Pancreas (tissue), 10 donors: Measurements from ENCODE around the gene FITM2. TPM values are rescaled to one million over a fixed set of nuclear protein-coding genes. Genes with fewer than 3 reads are reported as not detected.

Experiments
- ATAC-seq, 4 donors: fragments of 200-7000 bp; cut with Tn5 transposase; one replicate each; pipeline versions ENCODE4 v1.8.0 to v1.9.1; 2020; ENCODE audit warnings: mild to moderate bottlenecking in 4 of 4, moderate library complexity in 4 of 4
- DNase-seq, 6 donors: peaks; one replicate each; pipeline ENCODE4 v3.0.0-alpha.2; 2020
- FAIRE-seq: peaks from 2 replicates; lab custom pipeline; 2012; peaks lifted over from hg19 to GRCh38; lab: Jason Lieb, UNC
- H3K27ac ChIP-seq, 4 donors: fragments of 200-600 bp; sonication (generic); 1 replicate in 3 of 4; 2 replicates in 1 of 4; pipeline versions ENCODE4 v1.5.0 to v1.8.0; 2020
- H3K27me3 ChIP-seq, 4 donors: fragments of 200-600 bp; one replicate each; pipeline ENCODE4 v1.8.0; 2021
- H3K36me3 ChIP-seq, 3 donors: fragments of 200-600 bp; sonication (generic) in 1 of 3; one replicate each; pipeline versions ENCODE4 v1.5.0 to v1.8.0; 2020 to 2021
- H3K4me1 ChIP-seq, 3 donors: fragments of 200-600 bp; one replicate each; pipeline ENCODE4 v1.8.0; 2021
- H3K4me3 ChIP-seq, 4 donors: fragments of 200-600 bp; sonication (generic) in 2 of 4; one replicate each; pipeline versions ENCODE4 v1.5.0 to v1.8.0; 2020 to 2021
- H3K9me3 ChIP-seq, 4 donors: fragments of 200-600 bp; one replicate each; pipeline ENCODE4 v1.8.0; 2021
- CTCF ChIP-seq, 4 donors: fragments of 200-600 bp; sonication (generic) in 3 of 4; IDR thresholded peaks; one replicate each; pipeline versions ENCODE4 v1.5.0 to v1.8.0; 2021; ENCODE audit warnings: antibody characterized with exemption in 4 of 4
- WGBS, 2 donors: extraction: QIAGEN DNeasy Blood & Tissue Kit; methylation state at CpG; one replicate each; pipeline ENCODE4 v1.1.7; 2013; 5-methylcytosine and 5-hydroxymethylcytosine counted together
- intact Hi-C, 3 donors: fragments of 100-400 bp; cut with DNase I; formaldehyde crosslinking; loops; one replicate each; pipeline versions ENCODE4 v1.11.1 to v1.14.2; 2022
- polyA plus RNA-seq, 2 donors: library from polyadenylated mRNA; stranded (reverse); fragments of 200-250 nt; gene quantifications; one replicate each; pipeline ENCODE4 v1.2.3, GENCODE V29; 2013
- total RNA-seq, 6 donors: library from RNA; stranded (reverse); fragmentation: NEBNext Ultra II Directional in 4 of 6; extraction: Animal tissue kit (Norgen Biotek cat#: 25700) in 4 of 6; gene quantifications; one replicate each; pipeline versions ENCODE4 v1.2.1 to v1.2.4, GENCODE V29; 2021 to 2023
- donor health status: healthy with polysubstance abuse.
- donor health status: DM: no; HTN: no; CAD: no; lungs with moderate emphysema.
- donor health status: DM: no; HTN: no; CAD: no.
- donor health status: control.
- donor health status: control.
- donor health status: Bipolar disorder and iron deficiency.
- donor health status: DM: yes; HTN: yes; CAD: no.
- donor health status: DM: no; HTN: no; CAD: no.
- donor health status: DM: no; HTN: no; CAD: no.
- donor health status: DM: yes; HTN: yes; CAD: no.

The FITM2 gene
- total and polyA plus RNA-seq, 8 donors, result 2.0 to 7.4 (median 5.7) TPM

GRCh38 chr20:44280387-44280786 is 30.6 kb downstream of the FITM2 start:
- DNase-seq (no peak), FAIRE-seq (no peak), ATAC-seq (no peak)
- Histone ChIP-seq H3K36me3 (no peaks in the 10 kb centered on the region), H3K9me3 (no peaks in the 10 kb centered on the region), H3K27me3 (no peaks in the 10 kb centered on the region), H3K4me3 (no peak overlapping the region), H3K27ac (no peak overlapping the region), H3K4me1 (no peaks in the 10 kb centered on the region)
- intact Hi-C loops, result no loop called here
- TF ChIP-seq CTCF (IDR thresholded peaks at IDR 0.05), result no peak
- WGBS, 2 donors, result 98 to 100% methylated on average over 2 of the region's 2 CpGs

DNA sequence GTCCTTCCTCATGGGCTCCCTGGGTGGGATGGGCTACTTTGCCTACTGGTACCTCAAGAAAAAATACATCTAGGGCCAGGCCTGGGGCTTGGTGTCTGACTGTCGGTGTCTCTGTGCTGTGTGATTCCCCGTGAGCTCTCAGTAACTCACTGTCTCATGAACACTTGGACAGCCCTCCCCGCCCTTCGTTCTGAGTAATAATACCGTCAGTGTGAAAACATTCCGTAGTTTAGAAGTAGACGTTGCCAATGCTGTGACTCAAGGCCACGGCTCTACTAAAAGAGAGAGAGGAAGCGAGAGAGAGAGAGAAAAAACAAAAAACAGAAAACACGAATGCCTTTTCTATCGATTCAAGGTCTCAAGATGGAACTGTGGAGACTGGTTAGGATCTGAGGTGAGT is 31.8 kb downstream of the FITM2 start:
- Histone ChIP-seq H3K4me3 (no peak overlapping the region), H3K9me3 (no peaks in the 10 kb centered on the region), H3K4me1 (no peaks in the 10 kb centered on the region), H3K27me3 (no peaks in the 10 kb centered on the region), H3K36me3 (no peaks in the 10 kb centered on the region), H3K27ac (no peak overlapping the region)
- WGBS, 2 donors, result 85 to 87% methylated on average over 11 of the region's 11 CpGs
- ATAC-seq (no peak), FAIRE-seq (no peak), DNase-seq (no peak)
- intact Hi-C loops, result no loop called here
- TF ChIP-seq CTCF (IDR thresholded peaks at IDR 0.05), result no peak

DNA sequence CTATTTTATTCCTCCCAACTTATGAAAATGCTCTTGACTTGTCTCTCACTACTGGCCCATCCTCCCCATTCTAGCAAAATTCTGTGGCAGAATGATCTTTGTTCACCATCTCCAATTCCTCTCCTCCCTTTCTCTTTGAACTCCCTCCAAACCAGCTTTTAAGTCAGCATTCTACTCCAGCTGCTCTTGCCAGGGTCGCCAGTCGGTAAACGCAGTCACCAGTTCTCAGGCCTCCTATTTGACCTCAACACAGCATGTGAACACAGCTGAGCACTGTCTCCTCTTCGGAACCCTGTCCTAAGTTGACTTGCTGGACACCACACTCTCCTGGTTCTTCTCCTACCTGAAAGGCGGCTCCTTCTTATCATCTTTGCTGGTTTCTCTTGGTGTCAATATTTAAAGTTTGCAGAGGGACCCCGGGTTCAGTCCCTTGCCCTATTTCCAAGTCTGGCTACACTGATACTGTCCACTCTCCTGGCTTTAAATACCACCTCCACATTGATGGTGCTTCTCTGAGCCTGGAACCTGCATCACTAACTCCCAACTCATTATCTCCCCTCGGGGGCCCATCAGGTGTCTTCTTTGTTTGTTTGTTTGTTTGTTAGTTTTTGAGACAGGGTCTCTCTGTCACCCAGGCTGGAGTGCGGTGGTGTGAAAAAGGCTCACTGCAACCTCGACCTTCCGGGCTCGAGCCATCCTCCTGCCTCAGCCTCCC is 36.5 kb downstream of the FITM2 start:
- DNase-seq (no peak), ATAC-seq (no peak), FAIRE-seq (no peak)
- H3K36me3 ChIP-seq, result no peaks in the 10 kb centered on the region
- H3K27ac ChIP-seq, result no peak overlapping the region
- no peak for TF ChIP-seq CTCF (IDR thresholded peaks at IDR 0.05)
- H3K4me3 ChIP-seq, result no peak overlapping the region
- H3K4me1 ChIP-seq, result no peaks in the 10 kb centered on the region
- H3K27me3 ChIP-seq, result no peaks in the 10 kb centered on the region
- WGBS, 2 donors, result 73 to 77% methylated on average over 11 of the region's 11 CpGs
- intact Hi-C loops, result no loop called here
- H3K9me3 ChIP-seq, result no peaks in the 10 kb centered on the region

DNA sequence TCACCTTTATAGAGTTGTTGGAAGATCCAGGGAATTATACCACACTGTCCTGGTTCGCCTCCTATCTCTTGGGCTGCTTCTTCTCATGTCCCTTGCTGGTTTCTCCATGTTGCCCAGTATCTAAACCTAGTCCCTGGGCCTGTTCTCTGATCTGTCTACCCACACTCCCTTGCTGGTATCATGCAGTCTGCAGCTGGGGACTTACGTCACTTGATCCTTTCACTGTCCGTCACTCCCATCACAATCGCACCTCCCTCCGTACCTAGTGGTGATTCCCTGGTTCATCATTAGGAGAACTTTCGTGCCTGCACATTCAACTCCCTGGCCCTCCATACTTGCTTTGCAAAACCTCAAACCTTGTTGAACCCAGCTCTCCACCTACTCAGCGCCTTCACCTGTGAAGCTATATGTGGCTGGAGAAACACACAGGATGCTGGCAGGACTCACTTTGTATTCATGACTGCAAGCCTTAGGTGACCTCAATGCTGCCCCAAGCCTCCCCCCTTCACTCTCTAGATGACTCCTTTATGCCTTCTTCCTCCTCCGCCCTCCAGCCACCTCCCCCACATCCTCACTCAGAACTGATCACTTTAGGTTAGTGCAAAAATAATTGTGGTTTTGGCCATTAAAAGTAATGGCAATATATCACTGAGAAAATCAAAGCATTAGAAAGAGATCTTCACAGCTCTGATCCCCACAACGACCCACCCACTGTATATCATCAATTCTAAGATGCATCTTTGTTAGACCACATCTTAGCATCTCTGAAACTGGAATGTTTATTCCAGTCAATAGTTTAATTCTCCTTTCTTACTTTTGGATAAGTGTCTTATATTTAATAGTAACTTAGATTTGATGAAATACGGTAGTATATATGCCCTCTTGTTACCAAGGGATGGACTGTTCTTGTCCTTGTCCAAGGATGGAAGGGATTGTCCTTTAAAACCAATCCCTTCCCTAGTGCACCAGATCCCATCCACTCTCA is 37.5 kb downstream of the FITM2 start:
- ATAC-seq (no peak), DNase-seq (no peak), FAIRE-seq (no peak)
- no peaks in the 10 kb centered on the region for H3K9me3 ChIP-seq
- H3K27ac ChIP-seq, result no peak overlapping the region
- no peak overlapping the region for H3K4me3 ChIP-seq
- WGBS, 2 donors, result 90 to 95% methylated on average over 10 of the region's 10 CpGs
- intact Hi-C loops, result no loop called here
- no peaks in the 10 kb centered on the region for H3K36me3 ChIP-seq
- TF ChIP-seq CTCF (IDR thresholded peaks at IDR 0.05), result no peak
- H3K4me1 ChIP-seq, result no peaks in the 10 kb centered on the region
- H3K27me3 ChIP-seq, result no peaks in the 10 kb centered on the region
